Endothelial cell of umbilical vein (primary cell): ENCODE measurements around the gene INTS7.

Source experiments
- CTCF ChIP-seq, 2 donors: IDR thresholded peaks; 1 replicate in 1 of 2; 2 replicates in 1 of 2; pipeline ENCODE4 v1.5.1; 2011; ENCODE audit warnings: low read length in 2 of 2, mild to moderate bottlenecking in 2 of 2, moderate library complexity in 2 of 2, control low read depth in 1 of 2, inconsistent platforms in 1 of 2, low read depth in 1 of 2; ENCODE audit not compliant: insufficient read depth in 1 of 2; ENCODE audit errors: extremely low read depth in 1 of 2
- EZH2 ChIP-seq: IDR thresholded peaks from 2 replicates; pipeline ENCODE4 v1.6.1; 2012; ENCODE audit warnings: borderline replicate concordance, low read depth, mild to moderate bottlenecking, moderate library complexity, low read length, inconsistent platforms; ENCODE audit not compliant: severe bottlenecking
- POLR2A ChIP-seq: IDR thresholded peaks from 2 replicates; pipeline ENCODE4 v1.6.1; 2012; ENCODE audit warnings: low read depth, mild to moderate bottlenecking, control low read depth, low read length

DNA sequence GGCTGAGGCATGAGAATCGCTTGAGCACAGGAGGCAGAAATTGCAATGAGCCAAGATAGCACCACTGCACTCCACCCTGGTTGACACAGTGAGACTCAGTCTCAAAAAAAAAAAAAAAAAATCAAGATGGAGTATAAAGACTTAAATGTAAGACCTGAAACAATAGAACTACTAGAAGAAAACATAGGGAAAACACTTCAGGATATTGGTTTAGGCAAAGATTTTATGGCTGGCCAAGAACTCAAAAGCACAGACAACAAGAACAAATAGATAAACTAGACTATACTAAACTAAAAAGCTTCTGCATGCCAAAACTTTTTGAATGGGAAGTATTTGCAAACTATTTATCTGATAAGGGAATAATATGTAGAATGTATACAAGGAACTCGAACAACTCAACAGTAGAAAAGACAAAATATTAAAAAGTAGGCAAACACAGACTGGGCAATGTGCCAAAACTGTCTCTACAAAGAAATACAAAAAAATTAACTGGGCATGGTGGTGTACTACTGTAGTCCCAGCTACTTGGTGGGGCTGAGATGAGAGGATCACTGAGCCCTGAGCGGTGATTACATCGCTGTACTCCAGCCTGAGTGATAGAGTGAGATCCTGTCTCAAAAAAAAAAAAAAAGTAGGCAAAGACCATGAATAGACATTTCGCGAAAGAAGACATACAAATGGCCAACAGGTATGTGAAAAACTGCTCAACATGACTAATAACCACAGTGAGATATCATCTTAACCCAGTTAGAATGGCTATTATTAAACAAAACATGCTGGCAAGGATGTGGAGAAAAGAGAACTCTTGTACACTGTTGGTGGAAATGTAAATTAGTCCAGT, 25.5 kb upstream of the INTS7 start:
- TF ChIP-seq CTCF (IDR thresholded peaks at IDR 0.05; ENCODE audit: extremely low read depth in 1 of 2, insufficient read depth in 1 of 2, low read depth in 1 of 2, low read length in 2 of 2): no peak
- TF ChIP-seq EZH2: no peak
- no peak for TF ChIP-seq POLR2A
